ENCODE data around the gene AUTS2.
A peak's percentile ranks its signal among the peaks of the same experiment; 100 is the strongest.

Gene AUTS2

DNA sequence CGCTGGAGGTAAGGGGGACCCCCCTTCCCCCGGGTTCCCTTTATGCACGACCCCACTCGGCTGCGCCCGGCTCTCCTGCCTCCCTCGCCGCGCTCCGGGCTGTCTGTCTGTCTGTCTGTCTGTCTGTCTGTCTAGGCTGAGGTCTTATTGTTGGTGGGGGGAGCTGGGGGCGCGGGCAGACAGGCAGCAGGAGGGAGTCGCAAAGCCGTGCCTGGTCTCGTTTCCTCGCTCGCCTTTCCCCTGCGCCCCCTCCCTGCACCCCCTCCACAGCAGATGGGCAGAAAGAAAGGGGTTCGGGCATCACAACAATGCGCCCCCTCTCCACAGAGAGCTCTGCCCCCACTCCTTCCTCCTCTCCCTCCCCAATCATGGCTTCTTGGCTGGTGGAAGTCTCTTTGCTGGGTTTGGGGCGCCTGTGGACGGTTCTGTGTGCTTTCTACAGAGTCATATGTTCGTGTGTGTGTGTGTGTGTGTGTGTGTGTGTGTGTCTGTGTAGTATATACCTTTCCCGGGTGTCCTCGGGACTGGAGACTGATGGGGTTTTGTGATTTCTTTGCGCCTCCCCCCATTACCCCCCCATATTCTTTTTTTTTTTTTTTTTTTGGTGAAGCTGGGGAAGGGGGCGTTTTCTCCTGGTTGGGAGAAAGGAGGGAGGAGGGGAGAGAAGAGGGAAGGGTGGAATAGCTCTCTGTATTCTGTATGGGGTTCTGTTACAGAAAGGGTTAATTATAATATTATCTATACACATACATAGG lies 1.9 kb downstream of the AUTS2 start:
- H3K4me3 ChIP-seq (ENCODE audit: low read depth, low read length), result peak overlapping the region; percentile 62
- TF ChIP-seq, protein P1, sequence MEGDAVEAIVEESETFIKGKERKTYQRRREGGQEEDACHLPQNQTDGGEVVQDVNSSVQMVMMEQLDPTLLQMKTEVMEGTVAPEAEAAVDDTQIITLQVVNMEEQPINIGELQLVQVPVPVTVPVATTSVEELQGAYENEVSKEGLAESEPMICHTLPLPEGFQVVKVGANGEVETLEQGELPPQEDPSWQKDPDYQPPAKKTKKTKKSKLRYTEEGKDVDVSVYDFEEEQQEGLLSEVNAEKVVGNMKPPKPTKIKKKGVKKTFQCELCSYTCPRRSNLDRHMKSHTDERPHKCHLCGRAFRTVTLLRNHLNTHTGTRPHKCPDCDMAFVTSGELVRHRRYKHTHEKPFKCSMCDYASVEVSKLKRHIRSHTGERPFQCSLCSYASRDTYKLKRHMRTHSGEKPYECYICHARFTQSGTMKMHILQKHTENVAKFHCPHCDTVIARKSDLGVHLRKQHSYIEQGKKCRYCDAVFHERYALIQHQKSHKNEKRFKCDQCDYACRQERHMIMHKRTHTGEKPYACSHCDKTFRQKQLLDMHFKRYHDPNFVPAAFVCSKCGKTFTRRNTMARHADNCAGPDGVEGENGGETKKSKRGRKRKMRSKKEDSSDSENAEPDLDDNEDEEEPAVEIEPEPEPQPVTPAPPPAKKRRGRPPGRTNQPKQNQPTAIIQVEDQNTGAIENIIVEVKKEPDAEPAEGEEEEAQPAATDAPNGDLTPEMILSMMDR (IDR thresholded peaks at IDR 0.05; ENCODE audit: low read depth, low read length), result no peak

DNA sequence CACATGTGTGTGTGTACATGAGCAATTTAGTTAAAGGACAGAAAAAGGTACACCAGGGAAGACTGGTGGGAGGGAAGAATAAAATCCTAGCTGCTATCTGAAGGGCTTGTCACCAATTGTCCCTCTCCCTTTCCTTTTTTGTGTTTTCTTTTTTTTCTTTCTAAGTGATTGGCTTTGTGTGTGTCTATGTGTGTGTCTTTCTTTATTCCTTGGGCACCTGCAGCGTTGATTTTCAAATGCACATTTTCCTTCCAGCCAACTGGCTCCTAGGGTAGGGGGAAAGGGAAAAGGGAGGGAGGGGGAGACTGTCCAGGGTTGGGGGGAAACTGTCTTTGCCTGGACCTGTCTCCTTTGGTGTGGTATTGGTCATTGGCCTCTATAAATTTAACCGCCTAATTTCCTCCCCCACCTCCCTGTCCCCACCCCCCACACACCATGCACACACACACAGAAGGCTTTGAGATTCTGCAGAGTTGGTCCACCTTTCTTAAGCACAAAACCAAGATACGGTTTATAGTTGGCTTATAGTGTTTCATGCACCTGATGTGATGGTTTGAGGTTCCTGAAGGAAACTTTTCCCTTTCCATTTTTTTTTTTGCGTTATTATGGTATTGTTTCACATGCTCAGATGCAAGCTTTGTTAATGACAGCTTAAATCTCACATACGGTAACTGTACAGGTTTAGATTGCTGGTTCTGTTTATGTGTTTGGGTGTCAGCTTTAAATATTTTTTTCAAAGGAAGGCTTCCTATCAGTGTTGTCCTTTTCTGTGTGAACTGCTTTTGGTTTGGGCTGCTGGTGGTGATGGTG lies 2.6 kb downstream of the AUTS2 start:
- no peak overlapping the region for H3K4me3 ChIP-seq (ENCODE audit: low read depth, low read length)

DNA sequence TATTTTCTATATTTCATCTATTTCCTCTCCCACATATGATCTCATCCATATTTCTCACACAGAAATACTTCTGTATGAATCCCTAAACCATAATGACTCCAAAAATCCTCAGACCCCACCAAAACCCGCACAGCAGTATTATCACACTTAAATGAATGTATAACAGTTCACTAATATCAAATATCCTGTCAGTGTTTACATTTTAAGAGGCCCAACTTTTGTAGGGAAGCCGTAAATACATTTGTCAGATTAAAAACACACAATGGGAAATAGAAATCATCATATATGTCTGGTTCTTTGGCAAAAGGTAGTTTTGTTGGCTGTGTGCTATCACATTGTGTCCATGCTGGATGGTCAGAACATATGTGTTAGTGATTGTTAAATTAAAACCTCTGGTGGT lies 4.2 kb downstream of the AUTS2 start:
- no peak overlapping the region for H3K4me3 ChIP-seq (ENCODE audit: low read depth, low read length)
- TF ChIP-seq, protein P1 (IDR thresholded peaks at IDR 0.05; ENCODE audit: low read depth, low read length), result no peak

More for the DNA sequence above, 2.6 kb downstream of the AUTS2 start:
- TF ChIP-seq, protein P1 (IDR thresholded peaks at IDR 0.05; ENCODE audit: low read depth, low read length), result no peak

DNA sequence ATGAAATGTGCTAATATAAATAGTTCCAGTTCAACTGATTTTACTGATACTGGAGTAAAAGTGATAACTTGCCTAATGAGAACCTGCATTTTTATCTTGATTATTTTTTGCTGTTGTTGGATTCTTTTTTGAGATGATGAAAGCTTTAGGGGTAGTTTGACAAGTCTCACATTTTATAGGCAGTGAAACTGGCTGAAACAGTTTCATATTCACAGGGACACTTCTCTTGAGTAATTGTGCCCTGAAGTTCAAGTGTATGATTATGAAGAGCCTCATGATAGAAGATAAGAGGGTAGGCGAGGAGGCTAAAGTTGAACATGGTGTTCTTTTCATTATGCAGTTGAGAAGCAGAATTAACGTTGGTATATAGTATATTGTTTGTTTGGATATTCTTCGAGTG lies 5.1 kb downstream of the AUTS2 start:
- no peak overlapping the region for H3K4me3 ChIP-seq (ENCODE audit: low read depth, low read length)
- TF ChIP-seq, protein P1 (IDR thresholded peaks at IDR 0.05; ENCODE audit: low read depth, low read length), result no peak

DNA sequence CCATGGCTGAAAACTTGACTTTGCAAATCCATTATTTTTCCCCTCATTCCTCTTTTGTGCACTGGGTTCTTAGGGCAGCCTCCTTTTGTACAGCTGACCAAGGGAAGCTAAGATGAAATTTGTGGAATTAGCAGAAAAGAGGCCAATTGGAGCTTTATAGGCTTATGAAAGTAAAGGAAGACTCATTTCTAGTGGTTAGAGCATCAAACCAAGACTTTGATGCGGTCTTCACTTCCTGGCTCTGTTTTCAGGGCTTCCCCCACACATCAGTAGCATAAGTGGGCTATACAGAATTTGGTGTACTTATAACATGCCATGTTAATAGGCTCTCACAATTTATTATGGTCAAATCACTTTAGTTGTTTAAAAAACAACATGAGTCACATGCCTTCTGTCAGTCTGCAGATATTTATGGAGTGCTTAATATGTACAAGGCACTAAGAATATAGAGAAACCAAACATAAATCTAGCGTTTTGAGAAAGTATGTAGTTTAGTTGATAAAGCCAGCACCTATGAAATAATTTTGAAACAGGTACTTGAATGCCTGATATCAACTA lies 5.7 kb downstream of the AUTS2 start:
- TF ChIP-seq, protein P1 (IDR thresholded peaks at IDR 0.05; ENCODE audit: low read depth, low read length), result no peak
- H3K4me3 ChIP-seq (ENCODE audit: low read depth, low read length), result no peak overlapping the region

DNA sequence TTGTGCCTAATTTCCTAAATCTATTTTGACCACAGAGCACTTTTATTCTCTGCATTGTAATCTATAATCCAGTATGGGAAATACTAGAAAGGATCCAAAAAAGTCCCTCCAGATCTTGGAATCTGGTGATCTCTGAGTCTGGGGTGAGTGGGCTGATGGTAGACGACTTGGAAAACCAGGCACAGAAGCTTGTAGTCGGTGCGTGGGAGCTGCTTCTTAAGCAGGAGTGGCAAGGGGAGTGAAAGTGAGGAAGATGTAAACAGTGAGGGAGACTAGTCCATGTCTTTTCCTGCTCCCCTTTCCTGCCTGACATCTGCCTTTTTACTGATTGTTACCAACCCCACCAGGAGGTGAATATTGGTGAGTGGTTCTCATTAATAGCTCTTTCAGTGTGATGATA lies 6.8 kb downstream of the AUTS2 start:
- no peak overlapping the region for H3K4me3 ChIP-seq (ENCODE audit: low read depth, low read length)
- TF ChIP-seq, protein P1 (IDR thresholded peaks at IDR 0.05; ENCODE audit: low read depth, low read length), result no peak

DNA sequence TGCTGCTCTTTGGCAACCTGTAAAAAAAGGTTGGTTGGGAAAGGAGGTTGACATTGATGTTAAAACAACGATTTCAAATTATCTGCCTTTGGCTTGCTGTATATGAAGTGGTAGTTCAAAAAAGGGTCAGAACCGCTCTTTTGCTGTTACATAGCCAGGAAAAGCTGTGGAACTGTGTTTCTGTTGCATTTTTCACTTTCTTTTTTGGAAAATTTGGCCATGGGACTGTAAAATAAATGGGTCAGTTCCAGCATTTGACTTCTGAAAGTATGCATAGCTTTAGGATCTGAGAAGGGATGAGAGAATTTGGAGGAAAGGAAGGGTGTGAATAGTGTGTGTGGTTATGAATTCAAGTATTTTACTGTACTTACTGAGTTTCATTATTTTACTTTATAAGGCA lies 7.3 kb downstream of the AUTS2 start:
- TF ChIP-seq, protein P1 (IDR thresholded peaks at IDR 0.05; ENCODE audit: low read depth, low read length), result no peak

More for the DNA sequence above, 7.3 kb downstream of the AUTS2 start:
- no peak overlapping the region for H3K4me3 ChIP-seq (ENCODE audit: low read depth, low read length)
